Adrenal gland (tissue), 12 donors: ENCODE measurements around the gene TMCO6. TPM values are rescaled to one million over a fixed set of nuclear protein-coding genes. Genes with fewer than 3 reads are reported as not detected.

ENCODE experiments used
- DNase-seq, 7 donors: peaks; one replicate each; pipeline ENCODE4 v3.0.0-alpha.2; 2019 to 2020
- H3K27ac ChIP-seq, 5 donors: fragments of 200-600 bp; sonication (generic) in 4 of 5; 1 replicate in 3 of 5; 2 replicates in 2 of 5; pipeline versions ENCODE4 v1.5.1 to v1.8.0; 2016 to 2020; ENCODE audit warnings: mild to moderate bottlenecking in 1 of 5
- H3K27me3 ChIP-seq: fragments of 200-600 bp; 2 replicates; pipeline ENCODE4 v1.8.0; 2021
- H3K36me3 ChIP-seq, 2 donors: fragments of 200-600 bp; replicated peaks in 1 of 2; 1 replicate in 1 of 2; 2 replicates in 1 of 2; pipeline versions ENCODE4 v1.5.1 to v1.8.0; 2018 to 2022
- H3K4me1 ChIP-seq, 2 donors: fragments of 200-600 bp; replicated peaks in 1 of 2; 1 replicate in 1 of 2; 2 replicates in 1 of 2; pipeline versions ENCODE4 v1.5.1 to v1.8.0; 2018 to 2021
- H3K4me3 ChIP-seq, 4 donors: fragments of 200-600 bp; sonication (generic) in 3 of 4; one replicate each; pipeline ENCODE4 v1.5.1; 2016 to 2018
- H3K9me3 ChIP-seq, 3 donors: fragments of 200-600 bp; sonication (generic) in 1 of 3; replicated peaks in 1 of 3; 1 replicate in 2 of 3; 2 replicates in 1 of 3; pipeline versions ENCODE4 v1.5.1 to v1.8.0; 2016 to 2021
- POLR2A ChIP-seq, 2 donors: fragments of 450-650 bp; IDR thresholded peaks; one replicate each; pipeline ENCODE4 v1.6.1; 2017; ENCODE audit warnings: antibody characterized with exemption in 2 of 2, mild to moderate bottlenecking in 2 of 2, moderate library complexity in 1 of 2
- WGBS, 4 donors: extraction: QIAGEN DNeasy Blood & Tissue Kit in 2 of 4; methylation state at CpG; one replicate each; pipeline versions ENCODE4 v1.1.5 to v1.1.7; 2013 to 2017; 5-methylcytosine and 5-hydroxymethylcytosine counted together
- intact Hi-C, 2 donors: fragments of 100-400 bp; cut with DNase I; formaldehyde crosslinking; loops; one replicate each; pipeline versions ENCODE4 v1.14.1 to v1.15.0; 2022 to 2023
- polyA plus RNA-seq, 3 donors: library from polyadenylated mRNA; stranded (reverse); fragments of 200-250 nt in 2 of 3; fragments of 350-450 nt in 1 of 3; fragmentation: Illumina TruSeq in 1 of 3; extraction: RNeasy Lipid Tissue Mini Kit (QIAGEN cat#74804) in 1 of 3; gene quantifications; one replicate each; pipeline ENCODE4 v1.2.3, GENCODE V29; 2013 to 2014
- total RNA-seq, 9 donors: library from RNA; depleted of rRNA in 4 of 9; stranded (reverse); fragments of >200 nt in 4 of 9; fragments of 120-200 nt in 1 of 9; fragmentation: NEBNext Ultra II Directional in 1 of 9; extraction: Animal tissue kit (Norgen Biotek cat#: 25700) in 1 of 9; gene quantifications; one replicate each; pipeline versions ENCODE4 v1.1.0 to v1.2.4, GENCODE V29; 2013 to 2023
- TF ChIP-seq, protein P1 (sequence below), 6 experiments: fragments of 450-650 bp in 4 of 6; fragments of 200-600 bp in 2 of 6; sonication (generic) in 1 of 6; IDR thresholded peaks; 1 replicate in 5 of 6; 2 replicates in 1 of 6; pipeline versions ENCODE4 v1.5.1 to v1.8.0; 2016 to 2021; ENCODE audit warnings: antibody characterized with exemption in 6 of 6, mild to moderate bottlenecking in 2 of 6, moderate library complexity in 1 of 6
- donor health status: healthy with polysubstance abuse.
- donor health status: Bipolar disorder and iron deficiency.
- donor health status: DM: yes; HTN: yes; CAD: no.
- donor health status: DM: no; HTN: no; CAD: no.
- donor health status: DM: no; HTN: no; CAD: no.
- donor health status: DM: yes; HTN: yes; CAD: no.

Gene TMCO6
- total and polyA plus RNA-seq, 12 donors, result 5.6 to 348 (median 27.4) TPM

DNA sequence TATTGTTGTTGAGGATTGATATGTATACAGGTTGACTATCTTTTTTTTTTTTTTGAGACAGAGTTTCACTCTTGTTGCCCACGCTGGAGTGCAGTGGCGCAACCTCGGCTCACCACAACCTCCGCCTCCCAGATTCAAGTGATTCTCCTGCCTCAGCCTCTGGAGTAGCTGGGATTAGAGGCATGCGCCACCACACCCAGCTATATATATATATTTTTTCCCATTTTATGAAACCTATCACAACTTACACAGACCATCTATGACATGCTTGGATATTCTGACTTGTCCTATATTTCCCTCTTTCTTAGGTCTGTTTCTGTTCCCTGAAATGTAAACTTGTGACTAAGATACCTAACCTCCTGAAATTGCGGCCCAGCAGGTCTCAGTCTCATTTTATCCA is 11.3 kb upstream of the TMCO6 start:
- 82 to 95% (median 90%) methylated on average over 6 of the region's 6 CpGs for whole genome bisulfite sequencing, 4 donors

GRCh38 chr5:140628711-140629110 is 10.5 kb upstream of the TMCO6 start:
- Histone ChIP-seq H3K27ac (no peak overlapping the region), H3K36me3 (no peaks in the 10 kb centered on the region), H3K27me3 (no peaks in the 10 kb centered on the region), H3K4me1 (peaks cover 0 to 24% of the 10 kb centered on the region in 2 donors), H3K9me3 (no peaks in the 10 kb centered on the region), H3K4me3 (no peak overlapping the region)
- no peak for DNase-seq
- WGBS, 4 donors, result 31 to 77% (median 59%) methylated on average over 1 of the region's 1 CpG
- TF ChIP-seq, protein P1, sequence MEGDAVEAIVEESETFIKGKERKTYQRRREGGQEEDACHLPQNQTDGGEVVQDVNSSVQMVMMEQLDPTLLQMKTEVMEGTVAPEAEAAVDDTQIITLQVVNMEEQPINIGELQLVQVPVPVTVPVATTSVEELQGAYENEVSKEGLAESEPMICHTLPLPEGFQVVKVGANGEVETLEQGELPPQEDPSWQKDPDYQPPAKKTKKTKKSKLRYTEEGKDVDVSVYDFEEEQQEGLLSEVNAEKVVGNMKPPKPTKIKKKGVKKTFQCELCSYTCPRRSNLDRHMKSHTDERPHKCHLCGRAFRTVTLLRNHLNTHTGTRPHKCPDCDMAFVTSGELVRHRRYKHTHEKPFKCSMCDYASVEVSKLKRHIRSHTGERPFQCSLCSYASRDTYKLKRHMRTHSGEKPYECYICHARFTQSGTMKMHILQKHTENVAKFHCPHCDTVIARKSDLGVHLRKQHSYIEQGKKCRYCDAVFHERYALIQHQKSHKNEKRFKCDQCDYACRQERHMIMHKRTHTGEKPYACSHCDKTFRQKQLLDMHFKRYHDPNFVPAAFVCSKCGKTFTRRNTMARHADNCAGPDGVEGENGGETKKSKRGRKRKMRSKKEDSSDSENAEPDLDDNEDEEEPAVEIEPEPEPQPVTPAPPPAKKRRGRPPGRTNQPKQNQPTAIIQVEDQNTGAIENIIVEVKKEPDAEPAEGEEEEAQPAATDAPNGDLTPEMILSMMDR (IDR thresholded peaks at IDR 0.05), result no peak
- no peak for TF ChIP-seq POLR2A (IDR thresholded peaks at IDR 0.05)
- intact Hi-C loops, result no loop called here

More for the DNA sequence above, 11.3 kb upstream of the TMCO6 start:
- Histone ChIP-seq H3K4me1 (peaks cover 0 to 20% of the 10 kb centered on the region in 2 donors), H3K36me3 (no peaks in the 10 kb centered on the region), H3K4me3 (no peak overlapping the region), H3K27me3 (no peaks in the 10 kb centered on the region), H3K9me3 (no peaks in the 10 kb centered on the region), H3K27ac (no peak overlapping the region)
- intact Hi-C loops, result no loop called here
- no peak for DNase-seq
- no peak for TF ChIP-seq POLR2A (IDR thresholded peaks at IDR 0.05)
- TF ChIP-seq, protein P1 (IDR thresholded peaks at IDR 0.05), result no peak

DNA sequence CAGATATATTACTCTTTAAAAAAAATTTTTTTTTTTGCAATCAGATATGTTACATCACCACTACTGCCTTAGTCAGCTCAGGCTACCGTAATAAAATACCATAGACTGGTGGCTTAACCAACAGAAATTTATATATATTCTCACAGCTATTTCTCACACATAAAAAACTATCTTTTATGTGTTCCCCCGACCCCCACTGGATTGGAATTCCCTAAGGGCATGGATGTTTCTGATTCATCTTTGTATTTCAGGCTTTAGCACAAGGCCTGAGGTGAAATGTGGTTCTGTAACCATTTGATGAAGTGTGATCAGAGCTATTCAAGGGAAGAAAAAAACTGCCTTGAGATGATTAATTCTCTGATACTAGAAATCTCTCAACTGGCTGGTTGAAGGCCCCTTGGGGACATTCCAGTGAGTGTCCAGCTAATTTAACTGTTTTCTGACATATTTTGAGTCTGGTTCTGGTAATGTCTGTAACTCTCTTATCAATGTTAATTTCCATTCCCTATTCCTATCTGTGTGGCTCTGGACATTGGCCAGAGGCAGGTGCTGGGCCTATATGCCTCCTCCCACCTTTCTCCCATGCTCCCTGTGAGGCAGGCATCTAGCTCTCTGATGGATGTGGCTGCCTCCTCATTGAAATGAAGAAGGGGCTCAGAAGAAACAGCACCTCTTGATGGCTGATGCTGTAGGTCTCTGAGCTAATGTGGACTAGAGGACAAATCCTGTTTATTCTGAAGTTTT is 8.8 kb upstream of the TMCO6 start:
- Histone ChIP-seq H3K9me3 (no peaks in the 10 kb centered on the region), H3K36me3 (no peaks in the 10 kb centered on the region), H3K27me3 (no peaks in the 10 kb centered on the region), H3K4me1 (peaks cover 0 to 38% of the 10 kb centered on the region in 2 donors), H3K27ac (peak overlapping the region; percentile 22 to 95 (median 55)), H3K4me3 (peak overlapping the region in 1 of 4 donors; percentile 49)
- DNase-seq, result peak in 1 of 7 donors; percentile 48
- 32 to 51% (median 44%) methylated on average over 2 of the region's 2 CpGs for WGBS, 4 donors
- TF ChIP-seq POLR2A (IDR thresholded peaks at IDR 0.05), result no peak
- TF ChIP-seq, protein P1 (IDR thresholded peaks at IDR 0.05), result no peak
- intact Hi-C loops, result loop anchor here in 1 of 2 donors (5.0 kb wide), 1 partner anchor 53 kb away; no protein-coding TSS in a partner anchor

DNA sequence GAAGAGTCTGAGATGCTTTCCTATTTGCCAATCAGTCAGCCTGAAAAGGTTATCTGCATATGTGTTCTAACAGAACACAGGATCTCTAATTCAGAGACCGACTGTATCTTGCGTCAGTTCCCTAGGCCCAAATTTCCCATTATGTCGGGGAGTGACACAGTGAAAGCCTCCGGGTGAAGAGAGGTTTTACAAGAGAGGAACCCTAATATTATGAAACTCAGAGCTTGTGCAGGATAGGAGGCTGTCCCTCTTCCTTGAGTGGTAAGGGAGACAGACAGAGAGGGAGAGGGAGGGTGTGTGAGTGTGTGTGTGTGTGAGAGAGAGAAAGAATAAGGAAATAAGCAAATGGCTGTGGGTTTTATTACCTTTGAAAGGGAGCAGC is 8.2 kb upstream of the TMCO6 start:
- DNase-seq, result peak in 1 of 7 donors; percentile 17
- H3K36me3 ChIP-seq, result no peaks in the 10 kb centered on the region
- intact Hi-C loops, result loop anchor here in 1 of 2 donors (5.0 kb wide), 1 partner anchor 54 kb away; no protein-coding TSS in a partner anchor
- peaks cover 0 to 38% of the 10 kb centered on the region in 2 donors for H3K4me1 ChIP-seq
- WGBS, 4 donors, result 72 to 82% (median 80%) methylated on average over 4 of the region's 4 CpGs
- H3K27ac ChIP-seq, result peak overlapping the region; percentile 36 to 95 (median 89)
- H3K27me3 ChIP-seq, result no peaks in the 10 kb centered on the region
- peak overlapping the region in 1 of 4 donors; percentile 49 for H3K4me3 ChIP-seq
- H3K9me3 ChIP-seq, result no peaks in the 10 kb centered on the region
- TF ChIP-seq POLR2A (IDR thresholded peaks at IDR 0.05), result peak in 1 of 2 donors; percentile 10
- TF ChIP-seq, protein P1 (IDR thresholded peaks at IDR 0.05), result no peak
